GM18498 (cell line): Measurements from ENCODE around the gene AMACR.

Experiments
- ATAC-seq: cut with Tn5 transposase; IDR thresholded peaks from one replicate; pipeline ENCODE4 v1.9.1; 2021; ENCODE audit warnings: mild to moderate bottlenecking, moderate library complexity; ENCODE audit not compliant: unreplicated experiment

AMACR gene

DNA sequence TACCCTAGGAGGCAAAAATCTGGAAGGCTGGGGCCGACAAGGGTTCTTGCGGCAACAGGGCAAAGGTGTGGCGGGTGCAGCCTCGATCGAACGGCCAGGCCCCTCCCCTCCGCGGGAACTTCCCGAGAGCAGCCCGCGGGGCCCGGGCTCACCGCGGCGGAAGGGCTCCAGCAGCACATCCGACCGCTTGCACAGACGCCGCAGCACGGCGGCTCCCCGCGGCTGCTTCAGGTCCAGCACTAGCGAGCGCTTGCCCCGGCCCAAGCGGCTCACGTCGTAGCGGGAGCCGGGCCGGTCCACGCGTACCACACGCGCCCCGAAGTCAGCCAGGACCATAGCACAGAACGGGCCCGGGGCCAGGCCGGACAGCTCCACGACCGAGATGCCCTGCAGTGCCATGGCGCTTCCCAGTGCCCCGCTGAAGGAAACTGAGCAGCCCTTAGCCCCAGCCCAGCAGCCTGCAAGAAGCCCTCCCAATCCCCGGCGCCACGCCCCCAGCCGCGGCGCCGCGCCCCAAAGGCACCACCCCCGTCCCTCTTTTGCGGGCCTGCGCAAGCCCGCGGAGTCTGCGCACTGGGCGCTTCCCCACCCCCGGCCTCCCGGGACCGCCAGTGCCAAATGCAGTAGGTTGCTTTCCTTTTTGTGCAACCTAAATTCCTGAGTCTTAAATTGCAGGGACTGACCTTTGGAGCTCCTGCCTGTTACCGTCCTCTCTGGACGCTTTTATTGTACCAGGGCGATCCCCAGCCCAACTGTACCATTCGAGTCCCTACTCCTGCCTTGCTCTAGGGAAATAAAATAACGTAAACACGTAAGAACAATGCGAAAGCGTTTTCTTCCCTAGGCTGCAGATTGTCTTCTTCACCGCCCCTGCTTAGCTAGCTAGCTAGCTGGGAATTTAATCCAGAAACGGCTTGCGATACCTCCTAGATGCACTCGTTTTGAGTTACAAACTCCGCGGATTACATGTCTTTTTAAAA lies at the start of gene AMACR:
Gene AMACR (minus strand): TSS at position 430 of the 980 bp plus-strand sequence. CDS start 31 bp downstream, at position 399.
- ATAC-seq: peak; percentile 94

DNA sequence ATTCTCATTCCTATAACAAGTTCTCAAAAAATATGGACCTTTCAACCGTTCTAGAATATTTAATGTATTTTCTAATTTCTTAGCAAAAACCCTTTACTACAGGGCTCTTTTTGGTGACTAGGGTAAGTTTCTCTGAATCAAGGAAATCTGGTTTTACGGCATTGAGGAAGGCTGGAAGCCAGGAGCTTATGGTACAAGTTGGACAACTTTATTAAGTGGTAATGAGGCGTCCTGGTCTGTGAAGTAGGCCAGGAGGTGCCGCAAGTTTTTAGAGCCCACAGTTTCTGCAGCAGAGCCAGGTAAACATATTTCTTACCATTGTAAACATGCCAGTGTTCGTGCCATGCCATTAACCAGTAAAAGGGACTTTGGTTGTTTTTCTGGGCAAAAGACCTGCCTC lies 49.7 kb upstream of the AMACR start:
- no peak for ATAC-seq

DNA sequence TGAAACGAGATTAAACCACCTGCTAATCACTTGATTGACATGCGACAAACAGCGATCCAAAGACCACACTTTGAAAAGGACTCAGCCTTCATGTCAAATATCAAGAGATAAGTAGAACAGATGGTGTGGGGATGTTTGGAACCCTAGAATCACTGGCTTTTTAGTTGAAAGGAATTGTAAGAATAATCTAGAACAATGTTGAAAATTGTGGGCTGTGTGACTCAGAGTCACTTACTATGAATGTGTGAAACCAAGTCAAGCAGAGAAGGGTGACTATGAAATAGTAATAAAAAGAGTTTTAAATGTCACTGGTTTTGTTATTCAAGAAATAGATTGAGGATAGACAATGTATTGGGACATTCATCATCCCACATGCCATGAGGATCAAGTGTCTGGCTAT lies 49.3 kb upstream of the AMACR start:
- no peak for ATAC-seq

DNA sequence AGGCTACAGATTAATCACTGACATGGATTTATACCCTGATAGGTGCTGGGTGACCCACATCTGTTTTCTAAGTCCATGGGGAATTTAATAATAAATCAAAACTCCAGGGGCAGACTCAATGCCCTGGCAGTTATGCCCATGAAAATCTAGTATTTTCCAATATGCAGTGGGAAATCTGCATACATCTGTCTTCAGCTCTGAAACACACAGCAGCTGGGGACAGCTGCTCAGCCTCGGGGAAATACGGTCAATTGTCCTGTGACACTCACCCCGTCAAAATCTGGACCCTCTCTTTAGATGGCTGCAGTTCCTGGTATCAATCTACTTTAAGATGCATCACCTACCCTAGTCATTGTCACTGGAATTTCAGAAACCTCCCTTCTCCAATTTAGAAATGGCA lies 47.8 kb upstream of the AMACR start:
- no peak for ATAC-seq

DNA sequence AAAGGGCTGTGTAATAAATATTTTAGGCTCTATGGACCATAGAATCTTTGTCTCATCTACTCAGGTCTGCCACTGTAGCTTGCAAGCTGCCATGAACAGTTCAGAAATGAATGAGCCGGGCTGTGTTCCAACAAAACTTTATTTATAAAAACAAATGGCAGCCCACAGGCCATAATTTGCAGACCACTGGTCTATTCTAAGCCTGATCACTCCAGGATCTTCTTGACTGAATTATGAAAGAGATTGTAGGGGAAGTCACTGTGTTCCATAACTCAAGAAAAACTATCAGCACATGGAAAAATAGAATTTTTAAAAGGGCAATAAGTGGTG lies 46.5 kb upstream of the AMACR start:
- ATAC-seq: no peak

GRCh38 chr5:34053571-34054399 lies 45.9 kb upstream of the AMACR start:
- no peak for ATAC-seq

GRCh38 chr5:34053133-34053532 lies 45.3 kb upstream of the AMACR start:
- no peak for ATAC-seq

DNA sequence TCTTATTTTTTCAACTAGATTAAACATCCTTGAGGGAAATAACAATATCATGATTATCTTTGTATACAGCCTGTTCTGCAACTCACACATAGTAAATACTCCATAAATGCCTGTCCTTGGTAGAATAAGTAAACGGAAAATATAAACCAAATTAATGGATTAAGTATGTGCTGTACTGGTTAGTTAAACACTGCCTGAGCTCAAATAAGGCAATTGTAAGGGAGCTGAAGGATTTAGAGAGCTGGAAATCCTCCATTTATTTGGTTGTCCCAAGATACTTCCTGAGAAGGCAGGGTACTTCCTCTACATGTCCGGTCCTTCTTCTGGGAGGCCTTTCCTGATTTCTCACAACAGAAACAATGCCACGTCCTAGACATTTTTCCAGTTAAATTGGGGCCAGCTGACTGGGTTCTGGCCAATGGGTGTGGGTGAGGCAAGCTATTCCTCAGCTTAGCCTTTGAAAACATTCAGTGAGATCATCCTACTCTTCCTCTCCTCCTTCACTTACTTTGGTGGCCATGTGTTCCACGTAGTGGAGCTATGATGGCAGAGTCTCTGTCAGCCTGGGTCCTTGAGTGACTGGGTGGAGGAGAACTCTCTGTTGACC lies 43.6 kb upstream of the AMACR start:
- no peak for ATAC-seq

- ATAC-seq: no peak
Measured at GRCh38 chr5:34047774-34048572, 40.1 kb upstream of the AMACR start.

- no peak for ATAC-seq
Measured at GRCh38 chr5:34047143-34047542, 39.3 kb upstream of the AMACR start.

GRCh38 chr5:34045996-34046395 lies 38.1 kb upstream of the AMACR start:
- no peak for ATAC-seq

- no peak for ATAC-seq
Measured at GRCh38 chr5:34045023-34045422, 37.2 kb upstream of the AMACR start.

DNA sequence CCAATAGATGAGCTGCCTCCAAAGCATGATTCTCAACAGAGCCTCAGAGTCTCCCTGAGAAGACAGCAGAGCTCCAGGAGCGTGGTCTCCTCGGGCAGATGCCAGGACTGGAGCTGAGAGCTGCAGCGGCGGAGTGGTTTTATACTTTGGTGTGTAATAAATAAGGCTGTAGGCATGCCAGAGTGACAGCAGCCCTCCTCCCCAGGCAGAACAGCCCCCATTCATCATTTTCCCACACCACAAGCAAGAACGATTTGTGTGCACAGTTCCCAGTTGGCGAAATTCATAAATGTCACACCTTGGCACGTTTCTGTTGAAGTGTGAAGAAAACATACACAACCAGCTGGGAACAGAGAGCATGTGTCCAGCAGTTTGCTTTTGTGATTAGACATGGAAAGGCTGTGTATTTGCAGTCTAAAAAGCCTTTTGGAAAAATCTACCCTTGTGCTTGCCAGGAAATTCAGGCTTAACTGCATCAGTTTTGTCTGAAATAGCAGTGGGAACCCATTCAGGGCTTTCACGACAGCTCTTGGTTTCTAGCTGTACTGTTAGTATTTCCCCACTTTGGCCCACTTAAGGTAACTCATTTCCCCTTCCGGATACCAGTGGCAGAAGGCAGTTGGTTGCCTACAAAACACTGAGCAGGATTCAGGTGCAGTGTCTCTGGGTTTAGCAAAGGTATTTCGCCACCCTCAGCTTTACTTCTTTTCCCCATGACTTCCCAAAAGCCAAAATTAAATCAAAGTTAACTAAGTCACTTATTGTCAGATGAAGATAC lies 35.4 kb upstream of the AMACR start, which contains the start of gene C1QTNF3:
Gene C1QTNF3 (minus strand): TSS at position 115 of the 778 bp plus-strand sequence. CDS start 88 bp downstream, at position 27.
- peak; percentile 52 for ATAC-seq

DNA sequence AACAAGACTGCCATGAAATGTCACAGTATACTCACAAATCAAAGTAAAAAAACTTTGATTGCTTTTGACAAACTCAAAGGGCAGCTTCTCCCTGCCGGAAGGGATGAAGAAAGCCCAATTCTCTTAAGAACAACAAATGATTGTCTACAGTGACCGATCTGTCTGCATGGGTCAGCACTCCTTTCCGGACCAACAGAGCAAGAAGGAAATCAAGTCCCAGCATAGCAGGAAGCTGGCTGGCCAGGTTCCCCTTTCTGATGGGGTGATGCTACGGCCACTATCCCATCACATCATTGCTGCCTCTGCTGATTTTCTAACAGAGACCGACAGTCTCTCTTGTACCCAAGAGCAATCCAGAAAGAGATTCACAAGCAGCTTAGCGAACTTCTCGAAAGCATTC lies 34.5 kb upstream of the AMACR start:
- no peak for ATAC-seq

DNA sequence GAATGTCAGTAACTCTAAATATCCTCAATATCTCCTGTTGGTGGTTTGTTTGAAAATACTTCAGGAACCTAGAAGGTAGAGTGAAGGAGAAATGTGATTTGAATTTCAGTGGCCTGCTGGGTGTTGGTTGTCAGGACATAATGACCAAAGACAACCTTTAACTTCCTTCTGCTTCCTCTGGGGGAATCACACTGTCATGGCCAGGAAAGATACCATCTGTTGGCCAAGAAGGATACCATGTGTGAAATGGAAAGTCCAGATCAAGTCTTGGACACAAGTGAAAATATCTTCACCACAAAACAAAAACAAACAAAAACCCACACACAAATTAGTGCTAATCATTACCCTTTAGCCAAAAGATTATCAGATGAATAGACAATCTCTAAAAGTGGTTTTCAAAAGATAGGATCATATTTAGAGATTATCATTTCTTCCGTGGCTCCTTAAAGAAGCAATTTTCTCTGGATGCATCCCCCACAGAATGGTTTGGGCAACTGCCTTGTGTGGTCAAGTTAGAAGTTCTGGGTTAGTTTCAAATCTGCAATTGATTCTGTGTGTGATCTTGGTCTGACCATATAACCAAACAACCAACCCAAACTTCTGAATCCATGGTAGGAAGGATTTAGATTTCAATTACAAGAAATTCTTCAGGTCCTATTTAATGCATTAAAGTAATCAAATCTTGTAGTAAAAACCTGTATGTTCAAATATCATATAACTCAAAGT lies 33.6 kb upstream of the AMACR start:
- no peak for ATAC-seq

DNA sequence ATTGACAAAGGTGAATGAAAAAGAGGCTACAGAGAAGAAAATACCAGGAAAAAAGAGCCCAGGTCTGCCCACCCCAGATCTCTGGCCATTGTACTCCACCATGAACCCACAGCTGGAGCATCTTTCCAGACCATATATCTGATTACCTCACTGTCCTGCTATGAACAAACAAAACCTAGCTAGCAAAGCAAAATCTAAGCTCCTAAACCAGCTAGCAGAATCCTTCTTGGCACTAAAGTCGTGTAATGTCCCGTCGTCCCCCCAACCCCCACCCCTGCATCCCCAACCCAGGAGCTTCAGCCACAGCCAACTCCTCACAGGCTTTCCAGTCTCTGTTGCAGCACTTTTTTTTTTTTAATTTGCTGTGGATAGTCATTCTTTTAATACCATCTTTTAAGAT lies 32.6 kb upstream of the AMACR start:
- ATAC-seq: no peak

DNA sequence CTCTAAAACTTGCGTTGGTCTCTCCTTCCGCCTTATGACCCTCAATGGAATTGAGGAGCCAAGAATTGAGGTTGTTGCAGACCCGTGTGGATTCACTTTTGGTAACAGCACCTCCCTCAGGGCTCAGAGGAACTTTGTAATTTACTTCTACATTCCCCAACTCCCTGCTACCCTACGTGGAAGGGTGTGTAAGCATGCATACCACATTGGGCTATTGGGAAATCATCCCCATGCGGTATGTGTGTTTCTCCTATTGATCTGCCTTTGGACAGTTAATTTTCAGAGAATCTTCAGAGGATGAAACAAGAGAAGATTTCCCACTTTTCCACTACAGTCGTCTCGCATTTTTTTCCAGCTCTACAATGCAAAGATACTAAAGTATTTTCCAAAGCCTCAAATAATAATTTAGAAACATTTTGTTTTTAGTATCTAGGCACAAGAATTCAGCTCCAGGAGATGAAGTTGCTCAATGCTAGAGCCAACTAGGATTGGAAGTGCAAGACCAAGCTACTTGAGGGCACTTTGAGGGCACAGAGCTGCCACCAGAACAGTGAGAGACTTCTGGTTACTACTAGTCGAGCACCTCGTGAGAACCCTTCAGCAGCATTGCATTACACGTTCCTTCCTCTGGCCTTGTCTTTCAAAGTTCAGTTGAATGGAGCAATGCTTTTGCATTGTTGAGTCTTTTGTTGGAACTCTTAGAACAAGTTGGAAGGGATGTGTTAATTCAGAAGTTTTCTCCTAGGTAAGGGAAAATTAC lies 31.7 kb upstream of the AMACR start:
- no peak for ATAC-seq

DNA sequence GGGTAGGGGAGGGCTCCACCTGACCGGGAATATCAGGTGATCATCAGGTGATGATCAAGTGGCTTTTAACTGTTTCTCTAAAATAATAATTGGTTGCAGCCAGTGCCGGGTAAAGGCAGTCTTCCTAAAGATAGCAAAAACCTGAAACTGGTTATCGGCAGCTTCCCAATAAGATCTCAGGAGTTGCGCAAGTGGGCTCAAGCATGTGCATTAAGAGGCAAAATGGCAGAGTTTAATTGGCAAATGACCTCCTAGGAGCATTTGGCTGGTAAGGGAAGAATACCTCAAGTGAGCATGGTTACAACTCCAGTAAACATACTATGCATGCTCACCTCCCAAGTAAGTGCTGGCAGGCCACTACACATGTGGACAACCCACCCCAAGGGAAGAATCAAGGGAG lies 31.0 kb upstream of the AMACR start:
- no peak for ATAC-seq
